Testis (tissue), 2 donors: ENCODE data around the gene MEST.

Experiments used
- CTCF ChIP-seq, 3 experiments: fragments of 450-650 bp in 2 of 3; fragments of 200-600 bp in 1 of 3; sonication (generic) in 1 of 3; IDR thresholded peaks; one replicate each; pipeline ENCODE4 v1.5.1; 2016 to 2019; ENCODE audit warnings: antibody characterized with exemption in 3 of 3, mild to moderate bottlenecking in 2 of 3, moderate library complexity in 1 of 3
- POLR2A ChIP-seq: fragments of 450-650 bp; IDR thresholded peaks from one replicate; pipeline ENCODE4 v1.6.1; 2017; ENCODE audit warnings: antibody characterized with exemption, mild to moderate bottlenecking, moderate library complexity

- TF ChIP-seq CTCF (IDR thresholded peaks at IDR 0.05) (no peak), POLR2A (no peak)
Observed at GRCh38 chr7:130492523-130493274, 814 bp downstream of the MEST start.
